K562 (cell line): ENCODE measurements around the gene SLC17A8. TPM values are rescaled to one million over a fixed set of nuclear protein-coding genes. Genes with fewer than 3 reads are reported as not detected.

Source experiments
- ATAC-seq: fragments of 200-7000 bp; cut with Tn5 transposase; 3 replicates; pipeline ENCODE4 v1.9.1; 2020; ENCODE audit warnings: moderate library complexity
- BruUV-seq: library from RNA; stranded (reverse); fragments of 400-500 nt; replicated peaks from 2 replicates; lab custom pipeline; 2021; lab: Mats Ljungman, UMichigan
- CTCF ChIA-PET: fragments of 300-600 bp; formaldehyde crosslinking; extraction: SDS; loops from one replicate; lab custom pipeline; 2021; ENCODE audit warnings: low intra/inter-chr PET ratio; lab: Yijun Ruan, JAX
- POLR2A ChIA-PET: fragments of 300-600, 350-650 bp; sonication (Branson Sonifier 250); formaldehyde crosslinking; extraction: SDS; loops from one replicate; lab custom pipeline; 2021; ENCODE audit warnings: antibody characterized with exemption, inconsistent platforms; lab: Yijun Ruan, JAX
- DNase-seq, 4 experiments: peaks; one replicate each; pipeline versions ENCODE4 v3.0.0 to v3.0.0-alpha.2; 2011 to 2018; ENCODE audit warnings: low spot score in 3 of 4, mixed read lengths in 3 of 4; ENCODE audit errors: extremely low read depth in 1 of 4
- FAIRE-seq: peaks from 2 replicates; lab custom pipeline; 2011; peaks lifted over from hg19 to GRCh38; lab: Jason Lieb, UNC
- H2AFZ ChIP-seq: 2 replicates; pipeline ENCODE4 v1.6.0; 2011; ENCODE audit warnings: low read depth, low read length, control low read depth, inconsistent platforms
- H3K27ac ChIP-seq: fragments of 200-600 bp; 3 replicates; pipeline ENCODE4 v1.8.0; 2011; ENCODE audit warnings: low read depth, mild to moderate bottlenecking, control low read depth, inconsistent platforms, low read length, moderate library complexity, mixed read lengths; ENCODE audit errors: extremely low read depth
- H3K27me3 ChIP-seq, 2 experiments: fragments of 300-600 bp in 1 of 2; 2 replicates in 1 of 2; 3 replicates in 1 of 2; pipeline versions ENCODE4 v1.6.0 to v1.8.0; 2011; ENCODE audit warnings: inconsistent platforms in 2 of 2, low read length in 2 of 2, mild to moderate bottlenecking in 1 of 2, mixed read lengths in 1 of 2, moderate library complexity in 1 of 2; ENCODE audit not compliant: control insufficient read depth in 2 of 2, insufficient read depth in 2 of 2
- H3K36me3 ChIP-seq: fragments of 300-600 bp; 3 replicates; pipeline ENCODE4 v1.8.0; 2011; ENCODE audit warnings: mild to moderate bottlenecking, low read length, inconsistent platforms; ENCODE audit not compliant: control insufficient read depth, insufficient read depth
- H3K4me1 ChIP-seq, 2 experiments: fragments of 200-600 bp in 1 of 2; replicated peaks in 1 of 2; 2 replicates in 1 of 2; 3 replicates in 1 of 2; pipeline versions ENCODE4 v1.5.1 to v1.8.0; 2011; ENCODE audit warnings: inconsistent platforms in 2 of 2, low read length in 2 of 2, mild to moderate bottlenecking in 1 of 2, mixed read lengths in 1 of 2, moderate library complexity in 1 of 2; ENCODE audit not compliant: control insufficient read depth in 2 of 2, insufficient read depth in 2 of 2
- H3K4me2 ChIP-seq: 2 replicates; pipeline ENCODE4 v1.6.1; 2011; ENCODE audit warnings: low read length, control low read depth, inconsistent platforms, mixed read lengths; ENCODE audit not compliant: insufficient read depth
- H3K4me3 ChIP-seq: fragments of 200-600 bp; sonication (generic), shearing (Covaris generic); 2 replicates; pipeline ENCODE4 v1.5.1; 2016; ENCODE audit warnings: control low read depth, inconsistent platforms
- H3K79me2 ChIP-seq: fragments of 200-600 bp; 3 replicates; pipeline ENCODE4 v1.8.0; 2011; ENCODE audit warnings: low read length, inconsistent platforms; ENCODE audit not compliant: control insufficient read depth, insufficient read depth
- H3K9ac ChIP-seq, 2 experiments: 2 replicates each; pipeline versions ENCODE4 v1.6.0 to v1.6.1; 2011; ENCODE audit warnings: low read depth in 2 of 2, low read length in 2 of 2, control low read depth in 1 of 2, inconsistent platforms in 1 of 2, mild to moderate bottlenecking in 1 of 2, mixed read lengths in 1 of 2; ENCODE audit not compliant: insufficient read depth in 1 of 2
- H3K9me1 ChIP-seq: one replicate; pipeline ENCODE4 v1.6.0; 2011; ENCODE audit warnings: inconsistent platforms, mild to moderate bottlenecking, low read length, moderate library complexity; ENCODE audit not compliant: control insufficient read depth, insufficient read depth
- H3K9me3 ChIP-seq: replicated peaks from 2 replicates; pipeline ENCODE4 v1.5.1; 2011; ENCODE audit warnings: low read depth, low read length, inconsistent platforms; ENCODE audit not compliant: control insufficient read depth, insufficient read depth
- H4K20me1 ChIP-seq: replicated peaks from 2 replicates; pipeline ENCODE4 v1.6.1; 2011; ENCODE audit warnings: low read length, inconsistent platforms, mixed read lengths; ENCODE audit not compliant: control insufficient read depth, insufficient read depth
- ATF2 ChIP-seq: sonication (generic); formaldehyde crosslinking; IDR thresholded peaks from 2 replicates; pipeline ENCODE4 v1.8.1; 2022; ENCODE audit warnings: missing genetic modification reagents
- HNRNPH1 ChIP-seq: fragments of 200-400 bp; formaldehyde crosslinking; optimal IDR thresholded peaks from 2 replicates; pipeline ENCODE3; 2017; ENCODE audit warnings: low read depth, mild to moderate bottlenecking, low read length, moderate library complexity
- ZBTB8A ChIP-seq: fragments of 450-650 bp; IDR thresholded peaks from 2 replicates; pipeline ENCODE4 v1.6.1; 2018; ENCODE audit warnings: mild to moderate bottlenecking, moderate library complexity; ENCODE audit not compliant: partially characterized antibody
- ZNF384 ChIP-seq: IDR thresholded peaks from 2 replicates; pipeline ENCODE4 v1.6.1; 2012; ENCODE audit warnings: low read depth, low read length, improper control_type of control experiment
- WGBS: fragments of 100-300 bp; shearing (Covaris generic); methylation state at CpG from one replicate; pipeline ENCODE4 v1.1.6; 2016; ENCODE audit warnings: low coverage, mixed read lengths; ENCODE audit not compliant: insufficient coverage; ENCODE audit errors: missing lambda C conversion rate; 5-methylcytosine and 5-hydroxymethylcytosine counted together
- in situ Hi-C: fragments of 300-500 bp; cut with MboI; formaldehyde crosslinking; loops from 4 replicates; pipeline ENCODE4 v1.15.0; 2018; ENCODE audit warnings: inconsistent platforms, mixed read lengths
- intact Hi-C: fragments of 100-400 bp; cut with micrococcal nuclease; formaldehyde crosslinking; loops from 2 replicates; pipeline ENCODE4 v1.14.2; 2022
- polyA plus RNA-seq, 8 experiments: library from polyadenylated mRNA; depleted of rRNA in 4 of 8; stranded (reverse) in 5 of 8; unstranded in 3 of 8; fragments of >200 nt; fragmentation: Nextera tagmentation in 2 of 8; fragmentation: Illumina TruSeq in 1 of 8; extraction: Ambion mirVana in 2 of 8; extraction: Trizol in 1 of 8; gene quantifications; 2 replicates each; pipeline versions ENCODE4 v1.2.1 to v1.2.3, GENCODE V29; 2011 to 2014; ENCODE audit warnings: inconsistent platforms in 1 of 8, missing spikeins in 1 of 8
- total RNA-seq, 7 experiments: library from RNA; depleted of rRNA in 6 of 7; stranded (reverse); fragments of >200 nt in 6 of 7; fragmentation: Illumina TruSeq in 2 of 7; extraction: Trizol in 2 of 7; gene quantifications; 2 replicates each; pipeline versions ENCODE4 v1.2.1 to v1.2.3, GENCODE V29; 2011 to 2021; ENCODE audit warnings: low replicate concordance in 1 of 7
- TF ChIP-seq, protein P1 (sequence below), 2 experiments: fragments of 450-650 bp; formaldehyde crosslinking in 1 of 2; IDR thresholded peaks; 2 replicates each; pipeline versions ENCODE4 v1.4.0 to v1.6.1; 2014 to 2020; ENCODE audit warnings: mild to moderate bottlenecking in 2 of 2, borderline replicate concordance in 1 of 2, low read depth in 1 of 2

The SLC17A8 gene
- total and polyA plus RNA-seq, 9 of the 15 experiments (the other 6 are each of a cell fraction or from before 2014, with no cell fraction given), result 0.03 TPM; not detected in 8

DNA sequence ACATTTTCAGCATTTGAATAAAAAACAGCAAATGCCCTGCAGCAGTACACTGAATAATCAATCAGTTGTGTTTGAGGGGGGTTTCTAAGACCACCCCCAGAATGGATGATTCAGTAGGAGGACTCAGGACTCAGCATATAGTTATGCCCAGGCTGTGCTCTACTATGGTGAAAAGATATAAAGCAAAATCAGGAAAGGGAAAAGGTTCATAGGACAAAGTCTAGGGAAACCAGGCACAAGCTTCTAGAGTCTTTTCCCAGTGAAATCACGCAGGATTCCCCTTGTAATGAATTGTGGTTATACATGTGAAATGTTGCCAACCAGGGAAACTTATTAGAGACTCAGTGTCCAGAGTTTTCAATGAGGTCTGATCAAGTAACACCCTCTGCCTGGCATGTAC, 25.0 kb upstream of the SLC17A8 start:
- Histone ChIP-seq H3K4me2 (no peak overlapping the region), H3K9me3 (no peaks in the 10 kb centered on the region), H3K79me2 (no peaks in the 10 kb centered on the region), H3K27ac (no peak overlapping the region), H4K20me1 (no peaks in the 10 kb centered on the region), H3K36me3 (peaks cover 73% of the 10 kb centered on the region), H3K27me3 (no peaks in the 10 kb centered on the region), H3K9me1 (no peaks in the 10 kb centered on the region), H2AFZ (no peak overlapping the region), H3K9ac (no peak overlapping the region), H3K4me1 (no peaks in the 10 kb centered on the region), H3K4me3 (no peak overlapping the region)
- in situ Hi-C loops (no loop called here), intact Hi-C loops (no loop called here)
- CTCF ChIA-PET, result no interaction called here
- FAIRE-seq, result no peak
- 100% methylated on average over 1 of the region's 1 CpG for WGBS
- POLR2A ChIA-PET, result no interaction called here
- TF ChIP-seq ZBTB8A (no peak), ATF2 (CRISPR knock-in tag) (no peak), ZNF384 (no peak), HNRNPH1 (no peak)
- TF ChIP-seq, protein P1, sequence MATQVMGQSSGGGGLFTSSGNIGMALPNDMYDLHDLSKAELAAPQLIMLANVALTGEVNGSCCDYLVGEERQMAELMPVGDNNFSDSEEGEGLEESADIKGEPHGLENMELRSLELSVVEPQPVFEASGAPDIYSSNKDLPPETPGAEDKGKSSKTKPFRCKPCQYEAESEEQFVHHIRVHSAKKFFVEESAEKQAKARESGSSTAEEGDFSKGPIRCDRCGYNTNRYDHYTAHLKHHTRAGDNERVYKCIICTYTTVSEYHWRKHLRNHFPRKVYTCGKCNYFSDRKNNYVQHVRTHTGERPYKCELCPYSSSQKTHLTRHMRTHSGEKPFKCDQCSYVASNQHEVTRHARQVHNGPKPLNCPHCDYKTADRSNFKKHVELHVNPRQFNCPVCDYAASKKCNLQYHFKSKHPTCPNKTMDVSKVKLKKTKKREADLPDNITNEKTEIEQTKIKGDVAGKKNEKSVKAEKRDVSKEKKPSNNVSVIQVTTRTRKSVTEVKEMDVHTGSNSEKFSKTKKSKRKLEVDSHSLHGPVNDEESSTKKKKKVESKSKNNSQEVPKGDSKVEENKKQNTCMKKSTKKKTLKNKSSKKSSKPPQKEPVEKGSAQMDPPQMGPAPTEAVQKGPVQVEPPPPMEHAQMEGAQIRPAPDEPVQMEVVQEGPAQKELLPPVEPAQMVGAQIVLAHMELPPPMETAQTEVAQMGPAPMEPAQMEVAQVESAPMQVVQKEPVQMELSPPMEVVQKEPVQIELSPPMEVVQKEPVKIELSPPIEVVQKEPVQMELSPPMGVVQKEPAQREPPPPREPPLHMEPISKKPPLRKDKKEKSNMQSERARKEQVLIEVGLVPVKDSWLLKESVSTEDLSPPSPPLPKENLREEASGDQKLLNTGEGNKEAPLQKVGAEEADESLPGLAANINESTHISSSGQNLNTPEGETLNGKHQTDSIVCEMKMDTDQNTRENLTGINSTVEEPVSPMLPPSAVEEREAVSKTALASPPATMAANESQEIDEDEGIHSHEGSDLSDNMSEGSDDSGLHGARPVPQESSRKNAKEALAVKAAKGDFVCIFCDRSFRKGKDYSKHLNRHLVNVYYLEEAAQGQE (IDR thresholded peaks at IDR 0.05; ENCODE audit: borderline replicate concordance), result no peak
- TF ChIP-seq, protein P1 (CRISPR knock-in tag; IDR thresholded peaks at IDR 0.05; ENCODE audit: low read depth), result no peak
- no peak for ATAC-seq
- BruUV-seq, result no TSS peak
- no peak for DNase-seq
